B cell (primary cell): Measurements from ENCODE around the gene GRIN2D. TPM values are rescaled to one million over a fixed set of nuclear protein-coding genes. Genes with fewer than 3 reads are reported as not detected.
A peak's percentile ranks its signal among the peaks of the same experiment; 100 is the strongest.

Experiments used
- ATAC-seq: fragments of 200-7000 bp; cut with Tn5 transposase; one replicate; pipeline ENCODE4 v1.10.0; 2021; ENCODE audit warnings: low read depth, mild to moderate bottlenecking, moderate number of reproducible peaks, moderate library complexity
- CTCF ChIA-PET: fragments of 350-600 bp; sonication (Branson Sonifier 250); formaldehyde crosslinking; loops from one replicate; lab custom pipeline; 2021; ENCODE audit warnings: antibody characterized with exemption, inconsistent platforms; lab: Charles Lee
- POLR2A ChIA-PET: fragments of 350-600 bp; sonication (Branson Sonifier 250); formaldehyde crosslinking; loops from one replicate; lab custom pipeline; 2021; ENCODE audit warnings: antibody characterized with exemption; lab: Charles Lee
- DNase-seq: peaks from one replicate; pipeline ENCODE4 v3.0.0; 2013
- H2AFZ ChIP-seq: 2 replicates; pipeline ENCODE4 v1.6.1; 2012; ENCODE audit warnings: mild to moderate bottlenecking, low read depth, low read length; ENCODE audit not compliant: insufficient read depth, poor library complexity, severe bottlenecking
- H3K27ac ChIP-seq, 2 donors: 1 replicate in 1 of 2; 2 replicates in 1 of 2; pipeline ENCODE4 v1.5.1; 2012 to 2013; ENCODE audit warnings: low read length in 2 of 2, mild to moderate bottlenecking in 2 of 2, moderate library complexity in 1 of 2
- H3K27me3 ChIP-seq, 4 experiments: fragments of 200-600 bp in 1 of 4; sonication (generic) in 1 of 4; replicated peaks in 1 of 4; 1 replicate in 2 of 4; 2 replicates in 2 of 4; pipeline versions ENCODE4 v1.6.1 to v1.7.0; 2013 to 2016; ENCODE audit warnings: low read length in 3 of 4, mild to moderate bottlenecking in 2 of 4, mixed read lengths in 1 of 4, moderate library complexity in 1 of 4; ENCODE audit not compliant: insufficient read depth in 4 of 4, control insufficient read depth in 3 of 4; ENCODE audit errors: control extremely low read depth in 1 of 4
- H3K36me3 ChIP-seq, 2 experiments: replicated peaks in 1 of 2; 1 replicate in 1 of 2; 2 replicates in 1 of 2; pipeline versions ENCODE4 v1.6.1 to v1.7.1; 2013; ENCODE audit warnings: low read length in 1 of 2; ENCODE audit not compliant: insufficient read depth in 2 of 2, control insufficient read depth in 1 of 2; ENCODE audit errors: control extremely low read depth in 1 of 2, extremely low read depth in 1 of 2
- H3K4me1 ChIP-seq, 2 donors: fragments of 200-600 bp in 1 of 2; sonication (generic) in 1 of 2; 1 replicate in 1 of 2; 2 replicates in 1 of 2; pipeline versions ENCODE4 v1.5.1 to v1.6.1; 2013 to 2017; ENCODE audit warnings: low read length in 2 of 2; ENCODE audit not compliant: control insufficient read depth in 2 of 2, insufficient read depth in 2 of 2
- H3K4me2 ChIP-seq: replicated peaks from 2 replicates; pipeline ENCODE3; 2012; ENCODE audit warnings: mild to moderate bottlenecking, low read depth, low read length; ENCODE audit not compliant: poor library complexity, severe bottlenecking
- H3K4me3 ChIP-seq, 5 experiments: fragments of 200-600 bp in 1 of 5; sonication (generic) in 1 of 5; 1 replicate in 3 of 5; 2 replicates in 2 of 5; pipeline versions ENCODE4 v1.5.1 to v1.7.0; 2011 to 2016; ENCODE audit warnings: low read length in 4 of 5, mild to moderate bottlenecking in 4 of 5, low read depth in 2 of 5, control low read depth in 1 of 5, moderate library complexity in 1 of 5; ENCODE audit not compliant: insufficient read depth in 1 of 5; ENCODE audit errors: control extremely low read depth in 1 of 5, extremely low read depth in 1 of 5
- H3K79me2 ChIP-seq: fragments of 200-600 bp; sonication (generic); one replicate; pipeline ENCODE4 v1.6.0; 2016; ENCODE audit warnings: low read length; ENCODE audit not compliant: control insufficient read depth, insufficient read depth
- H3K9ac ChIP-seq: fragments of 200-600 bp; sonication (generic); 2 replicates; pipeline ENCODE4 v1.6.1; 2017; ENCODE audit warnings: mild to moderate bottlenecking, low read length, moderate library complexity
- H3K9me3 ChIP-seq, 3 donors: one replicate each; pipeline versions ENCODE4 v1.6.1 to v1.7.1; 2013; ENCODE audit warnings: low read length in 2 of 3; ENCODE audit not compliant: control insufficient read depth in 2 of 3, insufficient read depth in 1 of 3; ENCODE audit errors: control extremely low read depth in 1 of 3
- H4K20me1 ChIP-seq: 2 replicates; pipeline ENCODE4 v1.6.0; 2012; ENCODE audit warnings: mild to moderate bottlenecking, low read length; ENCODE audit not compliant: insufficient read depth, control insufficient read depth, poor library complexity, severe bottlenecking
- H3K27ac Mint-ChIP-seq: one replicate; pipeline ENCODE4 v1.8.0; 2021; ENCODE audit warnings: mixed read lengths
- H3K27me3 Mint-ChIP-seq: one replicate; pipeline ENCODE4 v1.8.0; 2021; ENCODE audit warnings: mixed read lengths
- H3K4me1 Mint-ChIP-seq: one replicate; pipeline ENCODE4 v1.8.0; 2021; ENCODE audit warnings: mixed read lengths
- H3K4me3 Mint-ChIP-seq: one replicate; pipeline ENCODE4 v1.8.0; 2021; ENCODE audit warnings: mixed read lengths
- H3K9me3 Mint-ChIP-seq: one replicate; pipeline ENCODE4 v1.8.0; 2022; ENCODE audit warnings: mixed read lengths; ENCODE audit not compliant: insufficient read depth
- CTCF ChIP-seq: fragments of 200-600 bp; IDR thresholded peaks from one replicate; pipeline ENCODE4 v1.8.0; 2022; ENCODE audit warnings: antibody characterized with exemption, mild to moderate bottlenecking
- WGBS: methylation state at CpG from one replicate; pipeline ENCODE4 v1.1.5; 2013; ENCODE audit warnings: missing lambda C conversion rate; ENCODE audit not compliant: insufficient coverage; 5-methylcytosine and 5-hydroxymethylcytosine counted together
- intact Hi-C: fragments of 100-400 bp; cut with micrococcal nuclease; formaldehyde crosslinking; loops from one replicate; pipeline ENCODE4 v1.10.0; 2022
- polyA plus RNA-seq: library from polyadenylated mRNA; depleted of rRNA; stranded (reverse); fragments of >200 nt; gene quantifications from 2 replicates; pipeline ENCODE4 v1.2.3, GENCODE V29; 2012
- total RNA-seq, 2 donors: library from RNA; stranded (reverse); fragments of 120-200 nt in 1 of 2; gene quantifications; 1 replicate in 1 of 2; 2 replicates in 1 of 2; pipeline versions ENCODE4 v1.2.3 to v1.2.4, GENCODE V29; 2013 to 2022

GRIN2D gene
- total and polyA plus RNA-seq, 2 donors (not counting 1 experiment from before 2014, with no cell fraction given), result not detected

- H3K27me3 Mint-ChIP-seq, result no peaks in the 10 kb centered on the region
- POLR2A ChIA-PET, result interaction anchor here (0.6 to 1.7 kb wide), 13 partner anchors 27 to 1277 kb away, joined by 3 to 16 read pairs (median 4); partner anchors contain the start of genes EMP3, GRIN2D, KDELR1 and RPL18
Measured at GRCh38 chr19:48363500-48363809, 30.0 kb upstream of the GRIN2D start.

More at GRCh38 chr19:48363500-48363809, 30.0 kb upstream of the GRIN2D start:
- H3K4me3 Mint-ChIP-seq, result peak overlapping the region; percentile 95
- Histone ChIP-seq H3K9me3 (no peaks in the 10 kb centered on the region), H3K79me2 (no peaks in the 10 kb centered on the region), H3K4me2 (peak overlapping the region; percentile 97), H3K9ac (peak overlapping the region; percentile 85), H3K27ac (peak overlapping the region; percentile 82 to 91), H3K4me1 (peaks cover 5 to 20% of the 10 kb centered on the region in 2 donors), H2AFZ (peak overlapping the region; percentile 95), H3K36me3 (peaks cover 0 to 3% of the 10 kb centered on the region in 2 experiments), H3K27me3 (no peaks in the 10 kb centered on the region), H4K20me1 (no peaks in the 10 kb centered on the region), H3K4me3 (peak overlapping the region; percentile 76 to 91 (median 85))
- 20% methylated on average over 10 of the region's 10 CpGs for WGBS
- no peak for TF ChIP-seq CTCF
- DNase-seq (no peak), ATAC-seq (peak; percentile 2)
- H3K4me1 Mint-ChIP-seq, result peaks cover 15% of the 10 kb centered on the region
- CTCF ChIA-PET, result interaction anchor here (0.8 to 2.5 kb wide), 10 partner anchors 28 to 245 kb away, joined by 3 to 21 read pairs (median 6); partner anchors contain the start of gene KDELR1
- intact Hi-C loops, result loop anchor here (5.0 kb wide), 3 partner anchors 149 to 1761 kb away; partner anchors contain the start of genes CALM3 and LMTK3
- peak overlapping the region; percentile 97 for H3K27ac Mint-ChIP-seq
- no peaks in the 10 kb centered on the region for H3K9me3 Mint-ChIP-seq
